ENCODE results near the gene KLF14. TPM values are rescaled to one million over a fixed set of nuclear protein-coding genes. Genes with fewer than 3 reads are reported as not detected.

KLF14 gene
- total and polyA plus RNA-seq, 9 of the 15 experiments (the other 6 are each of a cell fraction or from before 2014, with no cell fraction given) = 0.03 TPM; not detected in 8

DNA sequence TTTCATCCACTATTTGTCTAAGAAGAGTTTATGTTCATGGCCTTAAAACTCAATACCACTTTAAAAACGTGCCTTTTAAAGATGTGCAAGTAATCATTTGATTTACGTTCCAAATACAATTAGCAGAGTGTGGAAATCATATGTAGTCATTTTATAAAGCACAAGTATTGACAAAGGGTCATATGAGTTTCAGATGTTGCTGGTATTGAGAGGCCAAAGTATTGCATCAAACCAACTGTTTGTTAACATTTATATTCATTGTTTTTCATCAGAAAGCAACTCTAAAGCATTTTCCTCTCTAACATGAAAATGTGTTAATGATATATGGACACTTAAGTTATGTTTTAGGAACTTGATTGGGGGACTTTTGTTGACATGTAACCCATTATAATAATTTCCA is 36.2 kb downstream of the KLF14 start:
- TF ChIP-seq LCOR (CRISPR knock-in tag; IDR thresholded peaks at IDR 0.05) = no peak
- TF ChIP-seq MCM7 (IDR thresholded peaks at IDR 0.05) = no peak
- TF ChIP-seq LARP7 (IDR thresholded peaks at IDR 0.05) = no peak
- no peak for TF ChIP-seq PCBP1 (IDR thresholded peaks at IDR 0.05; ENCODE audit: low read depth, low read length, poor library complexity, severe bottlenecking)
- no peak for TF ChIP-seq NUFIP1 (IDR thresholded peaks at IDR 0.05; ENCODE audit: partially characterized antibody)
- TF ChIP-seq PREB (CRISPR knock-in tag; IDR thresholded peaks at IDR 0.05) = no peak
- no peak for TF ChIP-seq NFYB (IDR thresholded peaks at IDR 0.05; ENCODE audit: extremely low read depth, insufficient read length)
- H2AFZ ChIP-seq (ENCODE audit: low read depth, low read length) = no peak overlapping the region
- 4% methylated on average over 2 of the region's 2 CpGs for WGBS (ENCODE audit: insufficient coverage, low coverage, missing lambda C conversion rate)
- H3K27me3 ChIP-seq (ENCODE audit: control insufficient read depth in 2 of 2, insufficient read depth in 2 of 2, low read length in 2 of 2) = peaks cover 0 to 4% of the 10 kb centered on the region in 2 experiments; a peak in 2 of 5 replicates
- POLR2A ChIA-PET = no interaction called here
- no peaks in the 10 kb centered on the region for H4K20me1 ChIP-seq (replicated peaks; ENCODE audit: control insufficient read depth, insufficient read depth, low read length)
- BruUV-seq (replicated peaks) = no TSS peak
- CTCF ChIA-PET (ENCODE audit: low intra/inter-chr PET ratio) = interaction anchor here (0.7 kb wide), 1 partner anchor 626 kb away, joined by 3 read pairs; no protein-coding TSS in a partner anchor
- no peak overlapping the region for H3K9ac ChIP-seq (ENCODE audit: insufficient read depth in 1 of 2, low read depth in 2 of 2, low read length in 2 of 2)
- FAIRE-seq = no peak
- H3K9me3 ChIP-seq (replicated peaks; ENCODE audit: control insufficient read depth, insufficient read depth, low read depth, low read length) = no peaks in the 10 kb centered on the region
- no peak overlapping the region for H3K4me3 ChIP-seq
- in situ Hi-C loops (cut with MboI) = no loop called here
- H3K4me2 ChIP-seq (ENCODE audit: insufficient read depth, low read length) = no peak overlapping the region
- H3K4me1 ChIP-seq (replicated peaks in 1 of 2; ENCODE audit: control insufficient read depth in 2 of 2, insufficient read depth in 2 of 2, low read length in 2 of 2) = no peaks in the 10 kb centered on the region
- H3K79me2 ChIP-seq (ENCODE audit: control insufficient read depth, insufficient read depth, low read length) = no peaks in the 10 kb centered on the region
- ATAC-seq = no peak
- no peak overlapping the region for H3K27ac ChIP-seq (ENCODE audit: extremely low read depth, low read depth, low read length)
- H3K9me1 ChIP-seq (ENCODE audit: control insufficient read depth, insufficient read depth, low read length) = no peaks in the 10 kb centered on the region
- H3K36me3 ChIP-seq (ENCODE audit: control insufficient read depth, insufficient read depth, low read length) = no peaks in the 10 kb centered on the region
- intact Hi-C loops (cut with micrococcal nuclease) = loop anchor here (2.0 to 10.0 kb wide), 3 partner anchors 61 to 456 kb away; no protein-coding TSS in a partner anchor
- DNase-seq (ENCODE audit: extremely low read depth in 1 of 4, low spot score in 3 of 4) = no peak
